Metanephros (tissue), 2 donors: ENCODE data around the gene HYPK. TPM values are rescaled to one million over a fixed set of nuclear protein-coding genes. Genes with fewer than 3 reads are reported as not detected.

Source experiments
- small RNA-seq: library from RNA; depleted of rRNA; stranded (forward); fragments of <200 nt; gene quantifications from one replicate; pipeline ENCODE3, GENCODE V24; 2014; ENCODE audit warnings: low replicate concordance
- total RNA-seq: library from RNA; depleted of rRNA; stranded (reverse); fragments of >200 nt; gene quantifications from one replicate; pipeline ENCODE4 v1.2.3, GENCODE V29; 2014

HYPK gene, protein sequence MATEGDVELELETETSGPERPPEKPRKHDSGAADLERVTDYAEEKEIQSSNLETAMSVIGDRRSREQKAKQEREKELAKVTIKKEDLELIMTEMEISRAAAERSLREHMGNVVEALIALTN
- 5.5 TPM for total RNA-seq

DNA sequence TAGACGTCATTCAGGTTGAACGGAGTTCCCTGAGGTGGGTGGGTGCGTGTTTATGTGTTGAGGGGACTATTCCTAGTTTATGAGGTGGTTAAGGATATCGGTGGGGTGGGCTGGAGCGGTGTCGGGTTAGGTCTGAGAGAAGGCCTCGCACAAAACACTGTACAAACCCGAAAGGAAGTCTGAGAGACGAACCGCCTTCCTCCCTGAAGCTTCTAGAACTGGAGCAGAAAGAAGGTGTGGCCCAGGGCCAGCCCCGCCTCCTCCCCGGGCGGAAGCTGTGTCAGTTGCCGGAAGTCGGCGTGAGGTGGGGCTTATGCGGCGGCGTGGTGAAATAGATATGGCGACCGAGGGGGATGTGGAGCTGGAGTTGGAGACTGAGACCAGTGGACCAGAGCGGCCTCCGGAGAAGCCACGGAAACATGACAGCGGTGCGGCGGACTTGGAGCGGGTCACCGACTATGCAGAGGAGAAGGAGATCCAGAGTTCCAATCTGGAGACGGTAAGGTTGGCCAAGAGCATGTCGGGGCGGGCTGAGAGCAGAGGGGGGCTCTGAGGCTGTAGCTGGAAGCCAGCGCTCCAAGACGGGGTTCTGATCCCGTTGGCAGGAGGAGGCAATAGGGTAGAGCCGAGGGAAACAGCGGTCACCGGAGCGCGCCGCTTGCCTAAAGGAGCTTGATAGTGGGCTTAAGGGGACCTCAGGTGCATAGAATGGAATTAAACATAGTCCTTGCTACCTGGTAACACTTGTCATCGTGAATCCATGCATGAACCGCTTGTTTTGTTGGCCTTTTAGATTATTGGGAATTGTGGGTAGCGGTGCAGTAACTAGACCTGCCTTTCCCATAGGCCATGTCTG lies at the start of gene HYPK:
HYPK (plus strand) TSS at position 314 of the 856 bp plus-strand sequence; CDS start at position 338, 24 bp downstream.

GRCh38 chr15:43776718-43777266 lies 23.6 kb upstream of the HYPK start, which contains the start of gene ELL3:
TSS of gene ELL3 (minus strand) at chr15:43776966. CDS start at chr15:43776901, 65 bp downstream.

DNA sequence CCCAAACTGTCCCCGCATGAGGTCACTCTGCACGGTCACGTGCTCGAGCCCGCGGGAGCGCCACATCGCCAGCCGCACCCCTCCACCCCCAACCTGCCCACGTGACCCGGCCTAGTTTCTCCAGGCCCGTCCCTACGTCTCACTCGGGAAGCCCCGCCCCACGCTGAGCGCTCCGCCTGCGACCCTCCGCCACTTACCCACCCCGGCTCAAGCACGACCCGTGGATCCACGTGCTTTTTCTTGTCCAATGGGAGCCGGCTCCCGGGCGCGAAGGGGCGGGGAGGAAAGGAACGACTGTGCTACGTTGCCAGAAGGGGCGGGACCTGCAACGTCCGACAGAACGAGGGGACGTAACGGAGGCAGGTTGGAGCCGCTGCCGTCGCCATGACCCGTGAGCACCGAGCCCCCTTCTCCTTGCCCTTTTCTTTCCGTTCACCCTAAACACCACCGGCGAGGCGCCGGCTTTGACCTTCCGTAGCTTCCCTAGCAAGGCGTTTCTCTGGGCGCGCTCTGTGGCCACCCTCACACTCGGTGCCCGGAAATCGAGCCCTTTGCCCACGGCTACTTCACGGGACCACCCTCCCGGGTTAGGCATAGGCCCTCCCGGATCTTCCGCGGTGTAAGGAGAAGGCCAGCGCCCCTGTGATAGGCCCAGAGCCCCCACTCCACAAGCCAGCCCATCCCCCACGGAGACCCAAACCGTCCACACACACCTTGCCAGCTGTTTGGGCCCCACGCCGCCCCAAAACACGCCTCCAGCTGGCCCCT lies 8.2 kb upstream of the HYPK start, which contains the start of gene SERF2:
SERF2 (plus strand) TSS at position 328 of the 768 bp plus-strand sequence; CDS start at position 385, 57 bp downstream.

DNA sequence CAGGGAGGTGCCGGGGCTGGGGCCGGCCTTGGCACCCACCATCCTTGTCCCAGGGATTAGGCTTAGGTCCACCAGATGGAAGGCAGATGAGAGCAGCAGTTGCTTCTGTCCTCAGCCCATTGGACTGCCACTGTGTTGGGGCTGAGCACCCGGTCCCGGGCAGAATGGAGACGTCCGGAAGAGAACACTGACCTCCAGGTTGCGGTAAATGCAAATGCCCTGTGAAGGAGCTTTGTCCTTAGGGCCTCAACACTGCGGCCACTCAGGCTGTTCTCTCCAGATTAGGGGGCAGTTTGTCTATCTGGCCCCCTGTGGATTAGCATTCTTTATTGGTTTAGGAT lies 484 bp upstream of the HYPK start, which contains the start of gene SERINC4:
SERINC4 (minus strand) TSS at position 276 of the 341 bp plus-strand sequence; CDS start at position 42, 234 bp downstream.

DNA sequence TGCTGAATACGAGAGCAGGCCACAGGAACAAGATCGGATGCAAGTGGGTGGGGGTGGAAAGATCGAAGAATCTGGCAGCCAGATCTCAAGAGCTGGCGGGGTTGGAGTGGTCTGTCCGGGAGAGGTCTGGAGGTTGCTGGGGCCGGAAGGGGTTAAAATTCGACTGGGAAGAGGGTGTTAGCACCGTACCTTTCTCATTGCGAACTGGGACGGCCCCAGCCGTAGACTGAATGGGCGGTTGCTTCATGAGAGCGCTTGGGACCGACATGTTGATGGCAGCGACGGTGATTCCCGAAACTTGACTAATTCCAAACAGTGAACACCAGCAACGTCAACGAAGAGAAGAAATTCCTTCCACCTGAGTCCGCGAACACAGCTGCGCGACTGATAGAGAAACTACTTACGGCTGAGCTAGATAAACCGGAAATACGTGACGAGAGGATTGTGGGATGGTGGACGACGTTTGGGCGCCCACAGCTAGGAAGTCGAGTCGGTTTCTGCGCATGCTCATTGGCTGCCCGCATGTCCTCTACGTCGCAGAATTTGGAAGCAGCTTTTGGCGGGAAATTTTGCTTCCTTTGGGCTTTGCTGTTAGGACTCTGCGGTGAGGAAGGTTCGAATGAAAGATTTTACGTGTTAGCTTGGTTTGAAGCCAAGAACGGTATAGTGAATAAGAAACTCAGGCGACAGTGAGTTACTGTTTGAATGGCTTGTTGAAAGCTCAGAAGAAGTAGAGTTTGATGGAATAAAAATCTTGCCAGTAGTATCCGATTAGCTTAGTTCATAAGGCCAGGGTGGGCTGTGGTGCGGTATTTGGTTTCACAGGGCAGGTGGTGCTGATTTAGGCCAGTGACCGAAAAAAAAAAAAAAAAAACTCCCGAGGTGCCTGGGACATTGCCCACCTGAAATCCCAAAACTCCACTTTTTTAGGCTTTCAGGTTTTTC lies 24.2 kb downstream of the HYPK start, which contains the start of gene MFAP1:
MFAP1 (minus strand) TSS at position 389 of the 945 bp plus-strand sequence; CDS start at position 268, 121 bp downstream.

GRCh38 chr15:43826508-43827341 lies 26.3 kb downstream of the HYPK start, which contains the start of gene WDR76:
TSS of gene WDR76 (plus strand) at chr15:43827002. CDS start at chr15:43827033, 31 bp downstream.

Small RNA genes lying within 50 kb of the gene (small RNA-seq; reads per million reads assigned to genes)
- gene MIR1282 = not detected

Other genes with a start within 250 kb of the HYPK start
- 35.4 TPM for gene PPIP5K1, start 210.4 kb upstream of the HYPK start, total RNA-seq
- 1.9 TPM for gene CKMT1B, start 206.6 kb upstream of the HYPK start, total RNA-seq
- 0.82 TPM for gene STRC, start 181.8 kb upstream of the HYPK start, total RNA-seq
- 1.9 TPM for gene CATSPER2, start 151.8 kb upstream of the HYPK start, total RNA-seq
- 0.47 TPM for gene CKMT1A, start 106.7 kb upstream of the HYPK start, total RNA-seq
- gene PDIA3, start 54.2 kb upstream of the HYPK start, total RNA-seq = 156 TPM
- 3.6 TPM for gene ELL3, start 23.6 kb upstream of the HYPK start, total RNA-seq
- 264 TPM for gene SERF2, start 8.3 kb upstream of the HYPK start, total RNA-seq
- gene SERINC4, start 379 bp upstream of the HYPK start, total RNA-seq = 0.23 TPM
- 21.5 TPM for gene MFAP1, start 24.1 kb downstream of the HYPK start, total RNA-seq
- 8.8 TPM for gene WDR76, start 26.4 kb downstream of the HYPK start, total RNA-seq